Non-pigmented ciliary epithelial cell (primary cell): ENCODE results near the gene CCDC149.

ENCODE experiments used
- DNase-seq: peaks from one replicate; pipeline ENCODE4 v3.0.0-alpha.2; 2010; ENCODE audit warnings: low read depth

CCDC149 gene

DNA sequence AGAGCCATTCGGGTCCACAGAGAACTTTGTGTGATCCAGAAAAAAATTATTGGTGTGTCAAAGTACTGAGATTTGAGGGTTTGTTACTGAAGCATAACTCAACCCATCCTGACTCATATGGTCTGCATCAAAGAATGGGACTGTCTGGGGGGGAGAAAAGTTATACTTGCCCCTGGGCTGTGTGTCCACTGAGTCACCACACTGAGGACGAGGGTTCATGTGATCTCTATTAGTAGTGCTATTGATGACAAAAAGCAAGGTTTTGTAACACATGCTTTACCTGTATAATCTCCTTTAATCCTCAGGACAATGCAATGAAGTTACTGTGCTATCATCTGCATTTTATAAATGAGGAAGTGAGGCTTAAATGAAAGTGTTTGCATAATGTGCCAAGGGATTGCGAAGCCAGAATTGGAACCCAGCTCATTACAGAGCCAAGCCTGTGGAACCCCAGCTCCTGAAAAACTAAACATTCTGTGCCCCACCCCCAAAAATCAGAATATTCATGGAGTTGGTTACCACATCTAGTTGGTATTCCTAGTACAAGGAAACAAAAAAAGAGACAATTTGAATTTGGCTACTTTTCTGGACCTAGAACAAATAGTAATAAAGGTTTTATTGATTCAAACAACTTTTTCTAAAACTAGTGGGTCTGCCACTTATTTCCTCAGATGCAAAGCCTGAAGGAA is 31.2 kb downstream of the CCDC149 start:
- DNase-seq: no peak

- DNase-seq: no peak
Measured at GRCh38 chr4:24880186-24880585, 32.7 kb downstream of the CCDC149 start.

GRCh38 chr4:24878636-24879016 is 34.2 kb downstream of the CCDC149 start:
- DNase-seq: no peak

DNA sequence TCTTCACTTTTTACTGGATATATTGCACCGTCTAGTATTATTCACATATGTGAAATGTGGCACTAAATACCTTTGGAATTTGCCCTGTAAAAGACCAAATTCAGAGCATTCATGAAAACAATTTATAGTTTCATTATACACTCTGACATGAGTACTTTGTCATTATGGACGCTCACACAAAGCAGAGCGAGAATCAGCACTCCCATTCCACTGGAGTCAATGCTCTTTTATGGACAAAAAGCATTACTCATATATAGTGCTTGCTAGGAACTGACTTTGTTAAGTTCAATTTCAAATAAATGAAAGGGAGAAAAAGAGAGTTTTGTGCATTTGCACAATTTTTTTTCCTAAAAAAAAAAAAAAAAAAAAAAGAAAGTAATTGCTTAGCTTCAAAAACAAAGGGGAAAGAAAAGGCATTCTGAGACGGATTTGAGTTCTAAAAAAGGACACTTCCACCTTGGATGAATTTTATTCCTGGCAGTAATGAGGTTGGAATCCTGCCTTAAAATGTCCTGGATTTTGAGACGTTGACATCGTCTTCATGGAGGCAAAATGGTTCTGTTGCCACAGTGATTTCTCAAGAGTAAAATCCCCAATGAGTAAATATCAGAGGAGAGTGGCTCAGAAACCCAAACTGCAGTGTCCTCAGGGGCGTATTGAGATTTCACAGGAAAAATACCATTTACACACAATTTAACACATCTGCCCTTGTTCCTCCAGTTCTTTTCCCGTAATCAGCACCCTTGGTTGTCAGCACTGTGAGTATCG is 34.8 kb downstream of the CCDC149 start:
- DNase-seq: no peak

- DNase-seq: no peak
Measured at GRCh38 chr4:24876431-24876830, 36.4 kb downstream of the CCDC149 start.

GRCh38 chr4:24872720-24873119 is 40.1 kb downstream of the CCDC149 start:
- no peak for DNase-seq

DNA sequence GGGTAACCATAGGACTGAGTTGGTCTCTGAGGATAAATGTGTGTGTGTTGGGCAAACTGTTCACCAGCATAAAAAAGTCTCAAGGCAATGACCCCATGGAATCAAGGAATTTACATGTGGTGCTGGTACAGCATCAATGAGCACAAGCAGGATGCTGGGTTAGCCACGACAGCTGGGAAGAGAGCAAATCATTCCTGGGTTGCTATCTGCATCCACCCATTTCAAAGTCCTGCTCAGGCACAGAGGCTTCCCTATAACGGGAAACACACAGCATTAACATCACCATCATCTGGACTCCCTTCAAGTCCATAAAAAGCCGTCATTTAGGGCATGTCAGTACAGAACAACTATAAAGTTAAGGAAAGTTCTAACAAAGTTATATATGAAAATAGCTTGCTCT is 41.6 kb downstream of the CCDC149 start:
- DNase-seq: no peak

DNA sequence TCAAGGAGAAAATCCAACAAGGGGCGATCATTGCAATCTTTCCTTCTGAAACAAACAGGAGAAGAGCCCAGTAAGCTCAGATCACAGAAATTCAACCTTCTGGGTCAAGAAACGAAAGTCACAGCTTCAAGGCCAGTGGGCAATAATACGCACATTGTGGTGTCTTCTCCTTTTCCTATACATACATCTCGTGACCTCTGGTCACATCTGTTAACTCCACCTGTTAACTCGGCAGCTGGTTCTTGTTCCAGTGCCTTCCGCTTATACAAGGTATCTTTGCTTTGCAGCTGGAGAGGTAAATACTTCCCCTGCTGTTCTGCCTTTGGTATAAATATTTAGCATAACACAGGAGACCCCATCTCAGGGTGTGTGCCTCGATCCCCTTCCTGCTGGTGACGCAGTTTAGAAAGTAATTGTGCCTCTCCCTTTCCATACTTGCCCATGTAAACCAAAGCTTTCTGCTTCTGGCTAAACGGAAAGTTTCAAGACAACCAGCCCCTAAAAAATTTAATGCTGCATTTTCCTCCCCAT is 45.0 kb downstream of the CCDC149 start:
- no peak for DNase-seq

- DNase-seq: no peak
Measured at GRCh38 chr4:24867251-24867650, 45.6 kb downstream of the CCDC149 start.

DNA sequence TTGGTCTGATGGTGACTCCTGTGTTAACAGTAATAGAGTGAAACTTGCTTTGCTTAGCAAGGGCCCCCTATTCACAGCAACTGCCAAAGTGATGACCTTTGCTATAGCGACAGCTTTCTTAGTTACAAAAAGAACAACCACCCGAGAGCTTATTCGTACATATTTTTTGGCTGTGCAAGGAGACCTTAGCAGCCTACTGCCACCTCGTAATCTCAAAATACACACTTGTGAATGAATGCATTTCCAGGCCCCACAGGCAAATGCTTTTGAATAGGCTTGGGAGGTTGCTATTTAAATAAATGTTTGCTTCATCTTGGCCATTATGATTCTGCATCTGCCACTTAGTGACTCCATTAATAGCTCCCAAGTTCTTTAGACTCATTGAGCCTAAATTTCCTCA is 47.4 kb downstream of the CCDC149 start:
- no peak for DNase-seq

DNA sequence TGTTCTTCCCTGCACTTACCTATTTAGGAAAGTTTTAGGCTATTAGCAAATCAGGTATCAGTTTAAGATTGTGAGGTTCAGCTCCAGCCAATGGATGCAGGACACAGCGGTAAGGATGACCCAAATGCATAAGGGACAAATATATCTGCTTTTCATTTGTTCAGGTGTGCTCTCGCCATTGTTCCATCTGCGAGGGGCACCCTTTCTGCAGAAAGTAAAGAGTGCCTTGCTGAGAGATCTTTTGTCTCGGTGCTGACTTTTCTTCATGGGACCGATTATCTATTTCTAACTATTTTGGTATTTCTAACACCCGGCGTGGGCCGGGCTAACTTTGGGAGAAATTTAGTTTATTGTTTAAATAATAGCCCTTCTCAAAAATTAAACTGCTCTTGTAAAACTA is 49.0 kb downstream of the CCDC149 start:
- DNase-seq: no peak

- no peak for DNase-seq
Measured at GRCh38 chr4:24862073-24862751, 50.6 kb downstream of the CCDC149 start.

DNA sequence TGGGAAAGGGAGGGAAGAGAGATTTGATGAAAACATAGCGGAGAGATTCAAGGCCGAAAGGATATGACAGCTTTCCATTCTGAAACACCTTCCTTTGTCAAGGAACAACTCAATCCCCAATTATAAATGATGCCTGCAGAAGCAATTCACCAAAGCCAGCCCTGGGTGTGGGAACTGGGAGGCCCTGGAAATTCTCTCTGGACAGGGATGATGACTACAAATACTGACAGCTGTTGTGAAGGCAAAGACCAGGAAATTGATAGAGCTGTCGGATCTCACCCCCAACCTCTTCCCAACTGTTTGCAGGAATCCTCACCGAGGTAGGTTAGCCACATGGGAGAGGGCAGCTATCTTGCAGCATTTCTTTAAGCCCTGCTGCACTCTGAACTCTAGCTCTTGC is 54.3 kb downstream of the CCDC149 start:
- no peak for DNase-seq

GRCh38 chr4:24858026-24858425 is 54.8 kb downstream of the CCDC149 start:
- DNase-seq: peak; percentile 36

DNA sequence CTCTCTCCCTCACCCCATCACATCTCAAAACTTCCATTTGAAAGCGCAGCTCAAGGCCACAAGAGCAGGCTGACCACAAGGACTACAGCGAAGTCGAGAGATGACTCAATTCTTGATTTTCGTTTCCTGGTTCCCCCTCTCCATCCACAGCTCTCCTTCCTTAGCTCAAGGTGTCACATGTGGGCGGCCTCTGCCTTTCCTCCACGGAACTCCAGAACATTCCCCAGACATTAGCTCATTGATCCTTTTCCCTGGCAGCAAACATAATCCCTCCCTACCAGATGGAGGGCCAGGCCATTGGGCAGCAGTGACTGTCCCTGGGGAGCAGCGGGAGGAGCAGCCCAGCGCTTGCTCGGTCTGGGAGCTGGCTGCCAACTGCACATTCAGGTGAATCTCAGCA is 56.3 kb downstream of the CCDC149 start:
- peak; percentile 79 for DNase-seq

DNA sequence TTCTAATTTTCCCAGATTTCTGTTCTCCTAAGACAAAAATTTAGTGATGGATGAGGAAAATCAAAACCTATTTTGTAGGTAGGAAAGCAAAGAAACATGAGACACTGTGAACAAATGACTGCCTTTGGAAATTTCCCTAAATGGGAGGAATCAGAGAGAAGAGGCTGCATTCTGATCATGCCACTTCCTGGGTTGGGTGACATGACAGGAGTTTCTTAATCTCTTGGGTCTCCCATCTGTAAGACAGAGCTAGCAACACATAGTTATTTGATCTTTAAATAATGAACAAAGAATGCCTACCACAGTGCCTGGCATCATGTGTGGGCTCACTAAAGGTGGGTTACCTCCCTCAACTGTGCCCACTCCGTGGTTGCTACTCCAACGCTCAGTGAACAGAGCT is 57.1 kb downstream of the CCDC149 start:
- DNase-seq: no peak

GRCh38 chr4:24853142-24853541 is 59.7 kb downstream of the CCDC149 start:
- DNase-seq: no peak

GRCh38 chr4:24850674-24851073 is 62.2 kb downstream of the CCDC149 start:
- peak; percentile 73 for DNase-seq

- no peak for DNase-seq
Measured at GRCh38 chr4:24849756-24850155, 63.1 kb downstream of the CCDC149 start.

DNA sequence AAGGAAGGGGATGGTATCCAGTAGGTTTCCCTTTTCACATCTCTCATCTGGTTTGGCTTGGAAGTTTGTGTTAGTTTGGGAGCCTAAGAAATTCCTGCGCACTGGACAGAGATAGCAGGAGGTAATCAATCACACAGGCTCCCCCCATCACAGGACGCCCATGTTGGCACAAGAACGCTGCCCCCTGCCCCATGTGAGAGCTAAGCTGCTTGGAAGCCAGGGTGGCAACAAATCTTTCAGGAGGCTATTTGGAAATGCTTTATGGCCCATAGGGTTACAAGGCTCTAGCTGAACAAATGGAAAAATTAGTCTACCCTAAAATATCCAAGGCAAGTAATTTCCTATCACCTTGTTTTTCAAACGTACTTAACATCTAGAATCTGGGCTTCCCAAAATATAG is 63.5 kb downstream of the CCDC149 start:
- DNase-seq: no peak

DNA sequence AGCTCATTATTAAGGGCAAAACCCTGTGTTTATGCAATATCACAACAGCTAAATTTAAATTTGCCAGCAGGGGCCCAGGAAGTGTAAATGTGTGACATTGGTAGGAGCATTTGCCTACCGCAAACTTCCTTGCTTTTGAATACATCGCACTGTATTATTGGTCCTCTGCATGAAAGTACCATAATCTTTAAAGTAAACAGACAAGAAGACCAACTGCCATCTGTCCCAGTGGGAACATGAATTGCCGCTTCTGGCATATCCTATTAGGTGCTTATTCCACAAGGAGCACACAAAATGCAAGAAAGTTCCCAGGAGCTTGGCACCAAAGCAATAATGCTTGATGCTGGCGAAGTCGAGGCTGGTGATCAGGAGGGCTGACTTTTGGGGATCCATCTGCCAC is 66.1 kb downstream of the CCDC149 start:
- DNase-seq: no peak

- no peak for DNase-seq
Measured at GRCh38 chr4:24845902-24846301, 66.9 kb downstream of the CCDC149 start.

GRCh38 chr4:24845132-24845531 is 67.7 kb downstream of the CCDC149 start:
- DNase-seq: no peak
